ENCODE data around the gene FAM120A.

The FAM120A gene

GRCh38 chr9:93577078-93577974, 125.8 kb downstream of the FAM120A start:
- no peak for DNase-seq (ENCODE audit: low read depth in 2 of 3, low spot score in 1 of 3)

- no peak for DNase-seq (ENCODE audit: low read depth in 2 of 3, low spot score in 1 of 3)
These were observed 126.6 kb downstream of the FAM120A start for GRCh38 chr9:93577975-93578682.

- DNase-seq (ENCODE audit: low read depth in 2 of 3, low spot score in 1 of 3): no peak
These were observed 127.4 kb downstream of the FAM120A start for GRCh38 chr9:93578844-93579243.

- no peak for DNase-seq (ENCODE audit: low read depth in 2 of 3, low spot score in 1 of 3)
These were observed 128.4 kb downstream of the FAM120A start for GRCh38 chr9:93579711-93580516.

- DNase-seq (ENCODE audit: low read depth in 2 of 3, low spot score in 1 of 3): no peak
These were observed 129.3 kb downstream of the FAM120A start for GRCh38 chr9:93580654-93581380.

- no peak for DNase-seq (ENCODE audit: low read depth in 2 of 3, low spot score in 1 of 3)
These were observed 130.6 kb downstream of the FAM120A start for GRCh38 chr9:93582115-93582514.

DNA sequence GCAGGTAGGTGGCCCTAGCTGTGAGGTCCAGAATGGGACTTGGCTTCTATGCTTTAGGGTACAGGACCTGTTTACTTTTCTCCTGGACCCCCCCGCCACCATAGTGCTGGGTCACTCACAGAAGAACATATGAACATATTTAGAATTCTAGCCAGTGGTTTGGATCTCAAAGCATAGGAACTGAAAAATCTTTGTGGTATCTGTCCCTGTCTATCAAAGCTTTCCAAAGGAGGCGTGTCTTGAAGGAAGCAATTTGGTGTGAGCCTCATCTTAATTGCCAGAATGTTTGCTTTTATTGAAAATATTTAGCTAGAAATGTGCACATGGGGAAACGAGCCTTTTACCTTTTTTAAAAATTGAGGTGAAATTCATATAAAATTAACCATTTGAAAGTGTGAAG, 131.1 kb downstream of the FAM120A start:
- DNase-seq (ENCODE audit: low read depth in 2 of 3, low spot score in 1 of 3): no peak

DNA sequence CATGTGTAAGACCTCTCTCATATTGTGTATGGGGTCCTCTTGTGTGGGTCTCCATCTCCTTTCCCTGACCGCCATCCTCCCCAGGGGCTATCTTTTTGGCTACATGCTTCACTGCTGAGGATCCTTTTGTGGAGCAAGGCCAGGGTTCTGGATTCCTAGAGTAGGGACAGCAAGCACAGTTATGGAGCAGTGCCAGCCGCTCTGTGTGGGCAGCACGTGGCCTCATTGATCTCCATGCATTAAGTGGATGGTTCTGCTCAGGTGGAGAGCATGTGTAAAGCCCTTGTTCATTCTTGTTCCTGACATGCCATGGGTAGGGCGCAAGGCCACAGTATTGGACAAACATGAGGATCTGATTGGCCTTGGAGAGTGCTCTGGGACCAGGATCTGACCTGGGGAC, 133.8 kb downstream of the FAM120A start:
- DNase-seq (ENCODE audit: low read depth in 2 of 3, low spot score in 1 of 3): no peak

- no peak for DNase-seq (ENCODE audit: low read depth in 2 of 3, low spot score in 1 of 3)
These were observed 134.2 kb downstream of the FAM120A start for GRCh38 chr9:93585695-93586094.

GRCh38 chr9:93586290-93587057, 135.0 kb downstream of the FAM120A start:
- DNase-seq (ENCODE audit: low read depth in 2 of 3, low spot score in 1 of 3): no peak

- DNase-seq (ENCODE audit: low read depth in 2 of 3, low spot score in 1 of 3): no peak
These were observed 135.8 kb downstream of the FAM120A start for GRCh38 chr9:93587284-93587650.

GRCh38 chr9:93587651-93588347, 136.3 kb downstream of the FAM120A start:
- no peak for DNase-seq (ENCODE audit: low read depth in 2 of 3, low spot score in 1 of 3)

GRCh38 chr9:93588641-93589609, 137.4 kb downstream of the FAM120A start:
- DNase-seq (ENCODE audit: low read depth in 2 of 3, low spot score in 1 of 3): no peak

DNA sequence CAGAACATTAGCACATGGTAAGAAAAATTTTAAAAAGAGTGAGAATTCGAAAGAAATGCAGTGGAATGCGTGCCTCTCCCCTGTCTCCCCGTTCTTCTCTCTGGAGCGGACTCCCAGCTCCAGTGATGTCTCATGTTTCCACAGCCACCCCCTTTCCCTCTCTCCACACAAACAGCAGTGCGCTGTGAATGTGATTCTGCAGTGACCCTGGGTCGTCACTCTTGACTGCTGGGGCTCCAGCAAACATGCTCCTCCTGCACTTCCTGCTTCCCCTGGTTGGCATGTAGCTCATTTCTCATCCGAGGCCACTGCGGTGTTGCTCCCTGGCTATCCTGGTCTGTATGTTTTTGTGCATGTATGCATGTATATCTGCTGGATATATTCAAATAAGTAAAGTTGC, 138.2 kb downstream of the FAM120A start:
- DNase-seq (ENCODE audit: low read depth in 2 of 3, low spot score in 1 of 3): no peak

DNA sequence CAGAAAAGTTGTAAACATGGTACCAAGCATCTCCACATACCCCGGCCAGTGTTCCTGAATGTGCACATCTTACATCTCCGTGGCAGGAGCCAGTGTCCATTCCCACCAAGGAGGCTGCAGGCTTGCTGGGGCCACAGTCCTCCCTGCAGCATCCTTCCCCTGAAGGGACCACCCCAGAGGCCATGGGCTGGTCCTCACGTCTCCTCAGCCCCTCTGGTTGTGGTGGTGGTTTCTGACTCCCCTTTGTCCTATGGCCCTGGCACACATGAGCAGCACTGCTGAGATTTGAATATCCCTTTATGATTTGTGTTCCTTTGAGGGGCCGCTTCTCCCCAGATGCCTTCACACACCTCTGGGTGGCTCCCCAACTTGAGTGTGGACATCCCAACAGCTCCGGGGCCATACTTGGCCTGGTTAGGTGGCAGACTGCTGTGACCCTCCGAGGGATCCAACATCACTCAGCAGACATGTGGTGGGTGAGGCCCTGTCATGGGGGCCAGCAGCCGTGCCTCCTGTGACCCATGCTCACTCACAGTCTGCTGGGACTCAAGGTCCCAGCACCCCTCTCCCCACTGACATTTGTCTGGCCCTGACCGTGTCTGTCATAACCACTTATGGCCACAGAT, 139.2 kb downstream of the FAM120A start:
- DNase-seq (ENCODE audit: low read depth in 2 of 3, low spot score in 1 of 3): no peak

- DNase-seq (ENCODE audit: low read depth in 2 of 3, low spot score in 1 of 3): no peak
These were observed 140.0 kb downstream of the FAM120A start for GRCh38 chr9:93591301-93592007.

GRCh38 chr9:93592008-93592642, 140.6 kb downstream of the FAM120A start:
- no peak for DNase-seq (ENCODE audit: low read depth in 2 of 3, low spot score in 1 of 3)

Data from stimulated activated CD4-positive, alpha-beta T cell treated with anti-CD3 and anti-CD28 coated beads, Interleukin-12 subunit alpha, Interleukin-12 subunit beta, amount 100 ng/mL, for 48 hours (primary cell).